Stimulated activated CD4-positive, alpha-beta T cell treated with anti-CD3 and anti-CD28 coated beads, Interleukin-15, amount 100 ng/mL, for 1 hour (primary cell): ENCODE measurements around the gene ZCCHC14.
"Not testable (repeated sequence)": the region's sequence is repeated elsewhere in the genome, so short reads cannot be mapped to it uniquely, and the experiment has no call there.

Source experiments
- DNase-seq, 2 donors: peaks; one replicate each; pipeline ENCODE4 v3.0.0-alpha.2; 2020; ENCODE audit warnings: low read depth in 1 of 2, low spot score in 1 of 2

ZCCHC14 gene

DNA sequence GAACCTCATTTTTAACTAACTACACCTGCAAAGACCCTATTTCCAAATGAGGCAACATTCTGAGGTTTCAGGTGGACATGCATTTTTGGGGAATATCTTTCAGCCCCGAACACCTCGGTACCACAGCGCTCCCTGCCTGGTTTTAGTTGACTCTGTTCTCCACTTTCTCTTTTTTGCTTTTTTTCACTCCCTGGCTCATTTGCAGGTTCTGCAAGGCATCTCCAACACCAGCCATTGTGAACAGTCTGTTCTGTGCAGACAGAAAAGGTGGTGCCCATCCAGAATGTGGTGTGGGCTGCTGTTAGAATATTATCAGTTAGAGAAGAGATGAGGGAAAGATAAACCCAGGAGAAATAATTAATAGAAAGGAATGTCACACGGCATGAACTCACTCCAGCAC lies 32.5 kb upstream of the ZCCHC14 start:
- no peak for DNase-seq

DNA sequence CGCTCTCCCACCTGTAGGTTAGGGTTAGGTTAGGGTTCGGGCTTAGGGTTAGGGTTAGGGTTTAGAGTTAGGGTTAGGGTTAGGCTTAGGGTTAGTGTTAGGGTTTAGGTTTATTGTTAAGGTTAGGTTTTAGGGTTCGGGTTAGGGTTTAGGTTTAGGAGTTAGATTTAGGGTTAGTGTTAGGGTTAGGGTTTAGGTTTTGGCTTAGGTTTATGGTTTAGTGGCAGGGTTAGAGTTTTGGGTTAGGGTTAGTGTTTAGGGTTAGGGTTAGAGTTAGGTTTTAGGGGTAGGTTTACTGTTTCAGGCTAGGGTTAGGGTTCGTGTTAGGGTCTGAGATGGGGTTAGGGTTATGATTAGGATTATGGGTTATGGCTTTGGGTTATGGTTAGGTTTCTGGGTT lies 31.6 kb upstream of the ZCCHC14 start:
- no peak for DNase-seq

DNA sequence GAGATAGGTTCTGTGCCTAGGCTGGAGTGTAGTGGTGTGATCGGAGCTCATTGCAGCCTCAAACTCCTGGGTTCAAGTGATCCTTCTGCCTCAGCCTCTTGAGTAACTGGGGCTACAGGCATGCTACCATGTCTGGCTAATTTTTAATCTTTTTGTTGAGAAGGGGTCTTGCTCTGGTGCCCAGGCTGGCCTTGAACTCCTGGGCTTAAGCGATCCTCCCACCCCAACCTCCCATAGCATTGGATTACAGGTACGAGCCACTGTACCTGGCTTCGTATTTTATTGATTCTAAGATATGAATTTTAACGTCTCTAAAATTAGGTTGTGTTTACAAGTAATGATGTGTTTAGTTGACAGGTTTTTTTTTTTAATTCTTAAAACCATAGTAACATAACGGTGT lies 30.8 kb upstream of the ZCCHC14 start:
- DNase-seq = not testable (repeated sequence)

DNA sequence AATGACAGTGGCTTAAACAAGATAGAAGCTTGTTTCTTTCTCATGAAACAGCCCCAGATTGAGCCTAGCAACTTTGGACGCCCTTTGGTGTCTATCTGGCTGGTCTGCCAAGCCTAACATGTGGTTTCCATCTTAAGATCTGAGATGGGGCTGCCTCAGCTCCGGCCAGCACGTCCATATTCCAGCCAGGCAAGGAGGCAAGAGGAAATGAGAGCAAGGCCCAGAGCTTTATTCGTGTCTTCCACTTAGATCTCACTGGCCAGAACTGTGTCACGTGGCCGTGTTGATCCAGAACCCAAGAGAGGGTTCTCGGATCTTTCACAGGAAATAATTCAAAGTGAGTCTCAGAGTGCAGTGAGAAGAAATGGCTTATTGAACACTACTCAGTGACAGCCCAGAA lies 28.9 kb upstream of the ZCCHC14 start:
- not testable (repeated sequence) for DNase-seq

DNA sequence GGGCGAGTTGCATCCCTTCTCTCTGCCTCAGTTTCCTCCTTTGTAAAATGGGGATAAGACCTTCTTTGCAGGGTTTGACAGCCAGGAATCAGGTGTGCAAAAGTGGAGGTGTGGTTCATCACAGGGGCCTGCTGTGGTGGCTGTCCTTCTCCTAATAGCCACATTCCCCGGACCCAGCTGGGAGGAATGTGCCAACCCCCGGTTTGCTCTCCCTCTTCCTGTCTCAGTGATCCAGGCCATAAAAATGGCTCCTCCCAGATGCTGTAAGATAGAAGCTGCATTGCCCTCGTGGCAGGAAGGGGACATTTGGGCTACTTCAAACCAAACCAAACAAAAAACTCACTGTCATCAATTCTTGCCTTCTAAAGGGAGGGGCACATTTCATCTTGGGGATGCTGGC lies 26.3 kb upstream of the ZCCHC14 start:
- DNase-seq = not testable (repeated sequence)

DNA sequence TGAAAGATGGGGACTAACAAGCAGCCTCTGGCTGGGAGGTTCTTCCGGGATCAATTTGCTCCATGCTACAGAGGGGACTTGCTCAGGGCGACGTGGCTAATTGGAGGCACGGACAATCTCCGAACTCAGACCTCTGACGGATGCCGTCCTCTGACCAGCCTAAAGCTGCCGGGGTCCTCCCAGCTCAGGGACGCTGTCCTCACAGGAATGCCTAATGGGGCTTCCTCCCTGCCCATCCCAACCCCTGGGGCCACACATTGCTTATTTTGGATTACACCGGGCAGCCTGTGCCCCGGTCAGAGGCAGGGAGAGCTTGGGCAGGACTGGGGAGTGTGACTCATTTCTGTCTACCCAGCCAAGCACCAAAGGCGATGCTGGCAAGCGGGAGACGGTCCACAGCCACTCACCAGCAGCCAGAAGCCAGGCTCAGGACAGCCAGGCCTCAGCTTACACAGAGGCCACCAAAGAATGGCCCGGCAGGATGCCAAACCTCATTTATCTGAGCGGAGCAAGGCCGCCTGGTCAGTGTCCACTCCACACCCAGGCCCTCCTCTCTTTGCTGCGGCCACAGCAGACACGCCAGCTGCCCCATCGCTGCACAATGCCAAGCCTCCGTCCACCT lies 25.7 kb upstream of the ZCCHC14 start:
- DNase-seq = not testable (repeated sequence)

DNA sequence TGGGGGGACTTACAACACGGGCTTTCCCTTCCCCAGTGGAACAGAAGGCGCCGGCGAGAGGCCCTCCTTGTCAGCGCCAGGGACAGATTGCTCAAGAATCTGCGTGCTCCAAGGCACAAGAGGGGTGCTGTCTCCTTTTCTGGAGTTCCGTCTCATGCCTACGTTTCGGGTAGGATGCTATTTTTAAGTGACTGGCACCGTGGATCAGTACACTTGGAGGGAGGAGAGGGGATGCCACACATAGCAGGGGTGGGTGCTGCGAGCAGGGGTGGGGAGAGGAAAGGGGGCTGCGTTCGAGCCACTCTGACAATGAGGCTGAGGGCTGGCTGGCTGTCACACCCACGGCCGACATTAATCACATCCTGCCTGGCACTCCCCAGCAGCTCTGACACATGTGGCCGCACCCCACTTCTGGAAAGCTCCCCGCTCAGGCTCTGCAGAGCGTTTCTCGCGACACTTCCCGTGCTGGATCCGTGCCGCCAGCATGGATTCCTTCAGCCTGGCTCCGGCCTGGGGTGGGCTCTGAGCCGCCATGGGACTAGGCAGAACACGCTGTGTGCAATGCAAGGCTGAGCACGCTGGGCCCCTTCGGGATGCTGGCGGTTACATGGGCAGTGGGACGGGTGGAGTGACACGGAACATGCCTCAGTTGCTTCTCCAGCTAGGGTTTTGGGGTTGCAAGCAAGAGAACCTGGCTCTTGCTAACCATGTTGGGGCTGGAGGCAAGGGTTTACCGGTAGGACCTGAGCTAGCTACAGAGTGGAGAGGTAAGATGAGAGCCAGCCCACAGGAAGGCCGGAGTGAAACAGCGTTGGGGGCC lies 25.0 kb upstream of the ZCCHC14 start:
- DNase-seq = not testable (repeated sequence)

DNA sequence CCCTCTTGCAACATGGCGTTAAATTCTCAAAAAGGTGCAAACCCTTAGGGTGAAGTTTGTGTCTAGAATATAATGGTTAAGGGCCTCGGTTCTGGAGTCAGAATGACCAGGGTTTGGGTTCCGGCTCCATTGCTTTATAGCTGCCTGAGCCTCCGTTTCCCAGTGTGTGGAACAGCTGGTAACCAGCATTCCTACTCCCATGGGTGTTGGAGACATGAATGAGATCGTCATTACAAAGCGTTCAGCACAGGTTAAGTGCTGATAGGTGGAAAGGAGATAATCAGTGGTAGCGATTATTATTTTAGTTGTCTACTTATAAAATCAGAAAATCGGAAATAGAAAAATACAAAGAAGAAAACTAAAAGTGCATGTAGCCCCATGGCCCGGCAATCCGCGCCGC lies 23.5 kb upstream of the ZCCHC14 start:
- no peak for DNase-seq

DNA sequence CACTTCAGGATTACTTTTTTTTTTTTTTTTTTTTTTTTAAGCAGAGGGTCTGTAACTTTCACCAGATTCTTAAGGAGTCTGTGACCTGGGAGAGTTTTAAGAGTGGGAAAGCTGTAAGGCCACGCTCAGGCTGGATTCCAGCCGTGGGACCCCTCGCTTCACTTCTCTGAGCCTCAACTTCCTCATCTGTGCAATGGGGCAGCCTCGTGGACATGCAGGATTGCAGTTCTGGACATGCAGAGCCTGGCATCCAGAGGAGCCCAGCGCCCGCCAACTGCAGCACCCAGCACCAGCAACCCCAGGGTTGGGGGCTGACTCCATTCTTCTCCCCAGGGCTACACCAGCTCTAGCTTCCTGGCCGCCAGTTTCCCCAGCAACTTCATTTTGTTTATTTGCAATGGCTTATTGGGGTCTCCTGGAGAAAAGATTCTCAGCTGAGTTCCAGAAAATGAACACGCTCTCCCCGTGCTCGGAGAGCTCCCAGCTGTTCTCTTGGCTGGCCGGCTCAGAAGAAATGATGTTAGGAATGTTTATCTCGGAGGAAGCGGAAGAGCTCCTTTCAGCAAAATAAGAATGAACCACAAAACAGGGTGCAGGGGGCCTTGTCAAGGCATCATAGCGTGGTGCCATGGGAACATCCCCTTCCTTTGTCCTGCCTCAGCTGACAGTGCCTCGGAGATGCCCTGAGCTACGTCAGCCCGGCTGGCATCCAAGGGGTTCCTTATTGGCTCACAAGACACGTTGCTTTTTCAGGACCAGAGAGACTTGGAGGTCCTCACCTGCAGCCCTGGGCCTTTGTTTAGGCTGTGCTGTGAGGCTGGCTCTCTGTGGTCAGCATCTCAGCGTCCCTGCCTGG lies 22.9 kb upstream of the ZCCHC14 start:
- DNase-seq = no peak

DNA sequence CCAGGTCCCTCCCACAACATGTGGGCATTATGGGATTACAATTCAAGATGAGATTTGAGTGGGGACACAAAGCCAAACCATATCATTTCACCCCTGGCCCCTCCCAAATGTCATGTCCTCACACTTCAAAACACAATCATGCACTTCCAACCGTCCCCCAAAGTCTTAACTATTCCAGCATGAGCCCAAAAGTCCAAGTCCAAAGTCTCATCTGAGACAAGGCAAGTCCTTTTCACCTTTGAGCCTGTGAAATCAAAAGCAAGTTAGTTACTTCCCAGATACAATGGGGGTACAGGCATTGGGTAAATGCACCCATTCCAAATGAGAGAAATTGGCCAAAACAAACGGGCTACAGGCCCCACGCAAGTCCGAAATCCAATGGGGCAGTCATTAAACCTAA lies 17.0 kb upstream of the ZCCHC14 start:
- not testable (repeated sequence) for DNase-seq

DNA sequence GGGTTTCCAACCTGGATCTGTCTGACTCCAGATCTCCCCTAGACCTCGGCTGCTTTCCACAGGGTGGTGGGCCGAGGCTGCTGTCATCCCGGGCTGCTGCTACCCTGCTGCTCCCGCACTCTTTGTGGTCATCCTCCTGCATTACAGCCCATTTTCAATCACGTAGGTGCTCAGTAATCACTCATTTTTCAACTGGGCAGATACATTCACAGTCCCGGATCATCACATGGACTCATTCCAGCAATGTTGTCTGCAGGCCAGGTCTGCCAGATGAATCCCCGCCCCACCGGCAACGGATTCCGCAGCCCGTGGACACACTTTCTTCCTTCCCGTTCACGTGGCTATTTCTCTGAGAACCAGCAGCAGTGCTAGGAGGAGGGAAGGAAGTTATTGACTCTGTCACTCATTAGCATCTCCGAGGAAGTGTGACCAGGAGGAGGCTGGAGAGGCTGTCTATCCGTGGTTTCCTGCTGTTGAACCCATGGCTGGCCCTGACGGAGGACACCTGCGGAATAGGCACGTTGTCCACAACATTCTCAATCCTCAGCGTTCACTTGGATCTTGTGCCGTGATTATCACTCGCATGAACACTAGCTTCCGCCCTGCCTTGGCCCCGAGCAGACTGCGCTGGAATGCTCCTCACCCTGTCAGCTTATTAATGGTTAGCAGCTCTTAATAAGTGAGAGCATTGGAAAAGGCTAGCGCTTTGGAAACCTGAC lies 14.7 kb upstream of the ZCCHC14 start:
- no peak for DNase-seq

DNA sequence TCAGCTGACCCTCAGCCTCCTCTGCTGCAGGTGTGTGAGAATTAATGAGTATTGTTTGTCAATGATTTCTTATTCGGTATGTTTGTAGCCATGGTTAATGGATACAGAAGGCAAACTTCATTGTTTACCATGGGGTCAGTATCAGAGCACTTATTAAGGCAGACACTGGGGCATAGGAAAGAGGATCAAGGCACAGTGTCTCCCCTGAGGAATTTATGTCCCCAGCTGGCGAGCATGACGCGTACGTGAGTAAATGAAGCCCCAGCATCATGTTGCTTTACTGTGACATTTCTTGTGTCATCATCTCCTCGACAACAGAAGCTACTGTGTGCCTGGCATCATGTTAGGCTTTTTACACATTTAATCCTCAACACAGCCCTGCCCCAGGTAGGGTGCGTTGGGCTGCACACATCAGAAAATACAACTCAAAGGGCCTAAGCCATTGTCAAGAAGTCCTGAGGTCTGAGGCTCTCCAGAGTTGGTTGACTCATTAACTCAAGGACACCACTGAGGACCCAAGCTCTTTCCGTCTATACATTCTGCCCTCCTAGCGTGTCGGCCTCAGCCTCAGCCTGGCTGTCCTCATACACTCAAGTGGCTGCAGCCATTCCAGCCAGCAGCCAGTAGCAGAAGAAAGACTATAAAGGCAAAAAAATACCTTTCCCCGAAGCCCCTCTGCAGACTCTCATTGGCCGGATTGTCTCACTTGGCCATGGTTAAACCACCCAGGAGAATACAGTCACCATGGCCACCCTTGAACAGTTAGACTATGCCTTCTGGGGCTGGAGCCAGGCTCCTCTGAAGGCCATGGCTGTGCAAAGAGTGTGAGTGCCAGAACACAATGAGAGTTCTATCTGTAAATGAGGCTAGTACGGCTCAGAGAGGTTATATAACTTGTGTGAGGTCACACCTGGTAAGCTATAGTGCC lies 13.9 kb upstream of the ZCCHC14 start:
- no peak for DNase-seq

DNA sequence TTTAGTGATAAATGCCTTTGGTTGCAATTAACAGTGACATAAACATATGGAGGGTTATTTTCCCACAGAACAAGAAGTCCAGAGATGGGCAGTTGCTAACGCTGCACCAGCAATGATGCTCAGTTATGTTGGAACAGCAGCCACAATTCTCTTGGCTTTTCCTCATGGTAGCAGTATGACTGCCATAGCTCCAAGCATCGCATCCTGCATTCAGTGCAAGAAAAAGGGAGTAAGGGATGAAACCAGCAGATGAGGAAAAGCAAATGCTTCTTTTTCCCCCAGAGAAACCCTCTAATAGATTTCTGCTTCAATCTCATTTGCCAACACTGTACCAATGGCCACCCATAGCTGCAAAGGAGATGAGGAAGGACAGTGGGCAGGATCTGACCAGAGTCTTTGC lies 13.0 kb upstream of the ZCCHC14 start:
- DNase-seq = no peak

DNA sequence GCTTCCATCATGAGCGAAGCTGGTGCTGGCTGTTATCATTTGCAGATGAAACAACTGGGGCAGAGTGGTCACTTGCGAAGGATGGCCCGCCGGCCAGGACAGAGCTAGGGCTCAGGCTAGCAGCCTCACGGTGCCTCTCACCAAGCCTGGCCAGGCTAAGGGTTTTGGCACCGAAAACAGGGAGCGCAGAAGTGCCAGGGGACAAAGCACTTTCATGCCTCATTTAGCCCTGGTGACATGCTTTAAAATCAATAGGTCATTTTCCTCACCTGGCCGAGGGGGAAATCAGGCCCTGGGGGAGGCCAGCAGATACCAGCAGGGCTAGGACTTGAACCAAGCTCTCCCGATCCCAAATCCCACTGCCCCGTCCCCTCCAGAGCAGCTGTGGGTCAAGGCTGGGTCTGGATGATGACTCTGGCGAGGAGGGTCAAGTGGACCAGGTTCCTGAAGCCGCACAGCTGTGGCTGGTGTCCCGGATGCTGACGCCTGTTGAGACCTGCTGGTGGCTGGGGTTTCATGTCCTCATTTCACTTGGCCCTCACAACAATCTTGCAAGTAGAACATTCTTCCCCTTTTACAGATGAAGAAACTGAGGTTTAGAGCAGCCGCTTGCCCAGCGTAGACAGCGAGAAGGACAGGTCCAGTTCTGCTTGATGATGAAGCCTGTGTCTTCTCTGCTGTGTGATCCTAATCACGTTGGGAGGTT lies 10.6 kb upstream of the ZCCHC14 start:
- DNase-seq = not testable (repeated sequence)

DNA sequence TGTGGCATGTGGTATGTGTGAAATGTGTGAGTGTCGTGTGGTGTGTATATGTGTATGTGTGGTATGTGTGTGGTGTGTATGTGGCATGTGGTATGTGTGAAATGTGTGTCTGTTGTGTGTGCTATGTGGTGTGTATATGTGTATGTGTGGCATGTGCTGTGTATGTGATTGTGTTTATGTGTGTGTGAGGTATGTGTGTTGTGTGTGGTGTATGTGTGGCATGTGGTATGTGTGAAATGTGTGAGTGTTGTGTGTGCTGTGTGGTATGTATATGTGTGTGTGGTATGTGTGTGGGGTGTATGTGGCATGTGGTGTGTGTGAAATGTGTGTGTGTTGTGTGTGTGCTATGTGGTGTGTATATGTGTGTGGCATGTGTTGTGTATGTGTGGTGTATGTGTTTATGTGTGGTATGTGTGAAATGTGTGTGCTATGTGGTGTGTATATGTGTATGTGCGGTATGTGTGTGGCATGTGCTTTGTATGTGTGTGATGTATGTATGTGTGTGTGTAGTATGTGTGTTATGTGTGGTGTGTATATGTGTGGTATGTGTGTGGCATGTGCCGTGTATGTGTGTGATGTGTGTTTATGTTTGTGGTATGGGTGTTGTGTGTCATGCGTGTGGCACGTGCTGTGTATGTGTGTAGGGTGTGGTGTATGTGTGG lies 9.6 kb upstream of the ZCCHC14 start:
- no peak for DNase-seq

DNA sequence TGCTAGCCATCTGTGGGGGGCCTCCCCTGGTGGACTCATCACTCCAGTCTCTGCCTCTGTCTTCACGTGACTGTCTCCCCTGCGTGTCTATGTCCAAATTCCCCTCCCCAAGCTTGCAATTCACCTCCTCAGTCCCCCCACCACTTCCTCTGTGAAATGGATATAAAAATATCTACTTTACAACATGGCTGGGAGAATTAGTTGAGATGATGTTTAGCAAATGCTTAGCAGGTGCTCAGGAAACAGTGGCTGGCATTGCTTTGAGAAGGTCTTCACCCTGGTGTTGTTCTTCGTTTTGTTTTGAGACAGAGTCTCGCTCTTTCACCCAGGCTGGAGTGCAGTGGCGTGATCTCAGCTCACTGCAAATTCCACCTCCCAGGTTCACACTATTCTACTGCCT lies 8.3 kb upstream of the ZCCHC14 start:
- no peak for DNase-seq

DNA sequence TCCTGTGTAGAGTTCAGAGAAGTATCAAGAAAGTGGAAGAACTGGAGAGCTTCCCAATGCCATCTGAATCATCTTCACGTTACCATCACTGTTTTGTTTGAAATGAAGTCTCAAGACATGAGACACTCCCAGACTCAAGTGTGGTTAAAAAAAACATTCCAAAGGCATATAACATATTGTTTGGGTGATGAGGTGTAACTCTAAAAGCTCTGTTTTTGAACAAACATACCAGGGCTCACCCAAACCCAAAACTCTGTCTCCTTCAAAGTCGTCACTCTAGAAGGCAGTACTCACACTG lies 6.3 kb upstream of the ZCCHC14 start:
- no peak for DNase-seq

DNA sequence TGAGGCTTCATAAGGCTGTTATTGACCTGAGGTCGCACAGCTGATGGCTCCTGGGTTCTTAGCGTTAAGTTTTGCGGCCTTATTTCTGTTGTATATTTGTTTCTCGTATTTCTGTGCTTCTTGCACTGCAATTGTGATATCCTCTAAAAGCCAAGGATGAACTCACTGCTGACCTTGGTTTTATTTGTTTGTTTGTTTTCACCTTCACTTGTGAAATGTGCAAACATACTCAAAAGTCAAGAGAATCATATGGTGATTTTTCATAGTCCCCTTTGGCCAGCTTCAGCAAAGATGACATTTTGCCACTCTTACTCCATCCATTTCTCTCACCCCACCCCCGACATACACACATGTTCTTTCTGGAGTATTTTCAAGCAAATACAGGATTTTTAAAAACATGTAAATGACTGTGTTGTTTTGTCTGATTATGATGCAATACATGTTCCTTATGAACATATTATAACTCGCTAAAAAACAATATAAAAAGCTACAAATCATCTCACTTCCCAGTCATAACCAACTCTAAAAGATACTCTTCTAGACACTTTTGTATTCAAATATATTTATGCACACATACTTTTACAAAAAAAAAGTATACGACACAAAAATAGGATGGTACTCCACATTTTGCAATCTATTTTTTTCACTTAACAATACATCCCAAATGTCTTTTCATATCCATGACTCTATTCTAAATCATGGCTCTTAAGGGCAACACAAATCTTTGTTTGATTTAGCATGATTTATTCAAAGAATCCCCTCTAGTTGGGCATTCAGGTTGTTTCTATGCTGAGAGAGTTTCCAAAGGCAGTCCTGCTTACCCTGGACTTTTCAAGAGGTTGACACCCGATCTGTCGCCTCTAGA lies 5.7 kb upstream of the ZCCHC14 start:
- no peak for DNase-seq
